ENCODE results near the gene CA6.
"Not testable (repeated sequence)": the region's sequence is repeated elsewhere in the genome, so short reads cannot be mapped to it uniquely, and the experiment has no call there.

Gene CA6

GRCh38 chr1:8926707-8927694, 18.7 kb upstream of the CA6 start:
- no peak for DNase-seq

DNA sequence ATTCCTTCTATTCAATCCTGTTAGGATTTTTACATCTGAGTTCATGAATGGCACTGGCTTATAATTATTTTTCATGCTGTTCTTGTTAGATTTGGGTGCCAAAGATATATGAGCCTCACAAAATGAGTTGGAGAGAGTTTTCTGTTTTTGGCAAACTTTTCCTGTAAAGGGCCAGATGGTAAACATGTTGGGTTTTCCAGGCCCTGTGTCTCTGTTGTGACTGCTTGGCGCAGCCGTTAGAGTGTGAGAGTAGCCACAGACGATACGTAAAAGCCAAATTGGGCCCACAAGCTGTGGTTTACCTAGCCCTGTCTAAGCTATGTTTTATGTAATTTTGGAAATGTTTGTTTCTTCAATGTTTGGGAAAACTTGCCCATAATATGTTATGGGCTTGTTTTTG, 15.6 kb upstream of the CA6 start:
- DNase-seq = no peak

DNA sequence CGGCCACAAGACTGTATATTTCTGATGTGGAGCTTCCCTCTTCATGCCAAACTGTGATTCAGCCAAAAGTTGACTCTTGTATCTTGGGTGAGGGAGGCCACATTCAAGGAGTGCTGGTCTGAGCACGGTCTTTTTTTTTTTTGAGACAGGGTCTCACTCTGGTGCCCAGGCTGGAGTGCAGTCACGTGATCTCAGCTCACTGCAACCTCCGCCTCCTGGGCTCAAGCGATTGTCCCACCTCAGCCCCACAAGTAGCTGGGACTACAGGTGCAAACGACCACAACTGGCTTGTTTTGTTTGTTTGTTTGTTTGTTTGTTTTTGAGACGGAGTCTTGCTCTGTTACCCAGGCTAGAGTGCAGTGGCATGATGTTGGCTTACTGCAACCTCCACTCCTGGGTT, 8.6 kb upstream of the CA6 start:
- not testable (repeated sequence) for DNase-seq

- no peak for DNase-seq
These were observed 8.0 kb upstream of the CA6 start for GRCh38 chr1:8937701-8938100.

DNA sequence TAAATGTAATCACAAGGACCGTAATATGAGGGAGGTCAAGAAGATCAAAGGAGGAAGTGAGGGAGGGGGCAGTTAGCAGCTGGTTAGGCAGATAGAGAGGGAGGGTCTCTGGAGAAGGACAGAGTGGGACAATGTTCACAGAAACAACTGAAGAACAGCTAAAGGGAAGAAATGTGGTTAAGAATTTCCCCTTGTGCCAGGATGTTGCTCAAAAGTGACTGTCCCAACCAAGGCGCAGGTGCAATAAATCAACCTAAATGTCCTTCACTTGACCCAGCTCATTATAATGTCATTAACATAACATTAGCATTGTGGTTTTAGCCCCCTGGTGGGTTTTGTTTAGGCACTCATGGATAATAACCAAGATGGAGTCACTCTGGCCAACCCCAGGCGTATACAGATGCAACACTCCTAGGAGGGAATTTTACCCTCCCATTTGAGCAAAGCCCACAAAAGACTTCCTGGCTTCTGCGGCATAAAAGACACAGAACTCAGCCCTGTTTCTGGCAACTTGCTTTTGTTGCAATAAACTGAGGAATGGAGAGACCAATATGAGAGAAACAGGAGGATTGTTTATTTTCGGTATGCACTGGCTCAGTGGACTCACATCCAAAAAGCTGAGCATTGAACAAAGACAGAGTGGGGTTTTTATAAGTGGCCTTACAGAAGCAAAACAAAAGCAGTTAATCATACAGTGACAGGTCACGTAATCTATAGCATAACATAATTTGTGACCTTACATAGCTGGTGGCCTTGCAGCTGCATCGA, 7.3 kb upstream of the CA6 start:
- no peak for DNase-seq

DNA sequence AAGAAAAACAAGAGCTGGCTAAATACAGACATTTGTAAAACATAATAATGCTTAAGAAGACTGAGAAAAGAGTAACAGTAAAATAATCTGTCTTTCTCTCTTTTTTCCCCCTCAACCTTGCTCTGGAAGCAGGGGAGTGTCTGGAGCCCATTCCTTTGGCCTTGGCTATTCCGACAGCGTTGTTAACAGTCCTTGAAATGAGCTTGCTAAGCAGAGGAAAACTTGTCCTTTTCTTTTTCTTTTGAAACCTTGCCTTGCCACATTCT, 6.7 kb upstream of the CA6 start:
- no peak for DNase-seq

DNA sequence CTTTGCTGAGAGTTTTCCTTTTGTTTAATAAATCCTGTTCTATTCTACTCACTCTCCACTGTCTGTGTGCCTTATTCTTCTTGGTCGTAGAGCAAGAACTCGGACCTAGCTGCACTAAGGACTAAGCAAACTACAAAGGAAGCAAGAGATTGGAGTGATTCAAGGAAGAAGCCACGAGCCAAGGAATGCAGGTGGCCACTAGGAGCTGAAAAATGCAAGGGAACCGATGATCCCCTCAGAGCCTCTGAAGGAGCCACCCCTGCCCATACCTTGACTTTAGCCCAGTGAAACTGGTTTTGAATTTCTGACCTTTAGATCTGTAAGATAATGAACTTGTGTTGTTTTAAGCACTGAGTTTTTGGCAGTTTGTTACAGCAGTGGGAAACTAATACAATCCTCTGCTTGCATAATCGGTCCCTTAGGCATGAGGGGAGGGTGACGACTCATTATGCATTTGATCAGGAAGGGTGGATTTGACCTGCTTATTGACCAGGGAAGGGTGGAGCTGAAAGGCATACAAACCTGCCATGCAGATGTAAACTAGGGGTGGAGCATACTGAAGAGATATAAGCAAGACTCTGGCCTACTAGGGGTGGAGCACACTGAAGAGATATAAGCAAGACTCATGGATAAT, 6.2 kb upstream of the CA6 start:
- no peak for DNase-seq

GRCh38 chr1:8941906-8942305, 3.8 kb upstream of the CA6 start:
- peak; percentile 64 for DNase-seq

DNA sequence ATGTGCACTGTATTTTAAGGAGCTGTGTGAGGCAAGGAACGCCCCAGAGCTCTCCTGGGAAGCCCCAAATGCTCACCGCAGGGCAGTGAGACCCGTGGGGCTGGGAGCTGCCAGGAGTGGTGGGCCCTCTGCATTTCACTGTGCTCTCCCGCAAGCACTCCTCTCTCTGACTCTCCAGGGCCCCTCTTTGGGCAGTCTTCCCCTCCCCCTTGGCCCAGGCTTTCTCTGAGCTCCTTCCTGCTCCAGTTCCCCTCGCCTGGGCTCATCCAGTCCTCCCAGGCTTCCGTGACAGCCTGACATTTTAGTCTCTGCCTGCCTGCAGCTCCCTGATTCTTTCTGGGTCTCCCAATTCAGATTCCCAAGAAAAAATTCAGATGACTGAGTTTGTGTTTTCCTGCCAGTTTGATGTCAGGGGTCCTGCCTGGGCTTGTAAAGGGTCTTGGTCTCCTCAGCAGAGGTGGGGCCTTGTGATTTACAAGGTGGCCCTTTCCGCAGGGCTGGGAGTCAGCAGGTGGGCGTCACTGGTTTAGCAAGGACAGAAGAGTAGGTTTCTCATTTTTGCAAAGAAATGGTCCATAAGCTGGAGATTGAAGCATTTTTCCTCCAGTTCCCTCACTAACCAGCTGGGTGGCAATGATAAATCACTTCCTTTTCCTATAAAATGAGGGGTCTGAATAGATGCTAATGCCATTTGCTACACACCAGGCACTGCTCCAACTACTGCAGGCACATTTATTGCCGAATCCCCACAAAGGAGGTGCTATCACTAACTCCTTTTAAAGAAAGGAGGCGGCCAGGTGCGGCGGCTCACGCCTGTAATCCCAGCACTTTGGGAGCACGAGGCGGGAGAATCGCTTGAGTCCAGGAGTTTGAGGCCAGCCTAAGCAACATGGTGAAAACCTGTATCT, 1.9 kb upstream of the CA6 start:
- DNase-seq = no peak

- DNase-seq = no peak
These were observed 1.5 kb downstream of the CA6 start for GRCh38 chr1:8947127-8947691.

DNA sequence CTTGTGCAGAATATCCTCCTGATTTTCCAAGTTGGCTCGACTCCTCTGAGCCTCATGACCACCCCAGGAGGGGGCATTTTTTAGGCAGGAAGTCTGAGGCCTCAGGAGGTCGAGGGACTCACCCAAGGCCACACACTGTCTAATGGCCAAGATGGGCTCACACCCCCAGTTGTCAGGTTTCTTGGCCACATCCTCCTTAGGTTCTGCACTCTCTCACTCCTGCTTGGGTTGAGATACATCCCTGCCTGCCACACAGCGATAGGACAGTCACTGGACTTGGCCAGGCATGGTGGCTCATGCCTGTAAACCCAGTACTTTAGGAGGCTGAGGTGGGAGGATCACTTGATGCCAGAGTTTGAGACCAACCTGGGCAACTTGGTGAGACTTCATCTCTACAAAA, 4.6 kb downstream of the CA6 start:
- DNase-seq = no peak

DNA sequence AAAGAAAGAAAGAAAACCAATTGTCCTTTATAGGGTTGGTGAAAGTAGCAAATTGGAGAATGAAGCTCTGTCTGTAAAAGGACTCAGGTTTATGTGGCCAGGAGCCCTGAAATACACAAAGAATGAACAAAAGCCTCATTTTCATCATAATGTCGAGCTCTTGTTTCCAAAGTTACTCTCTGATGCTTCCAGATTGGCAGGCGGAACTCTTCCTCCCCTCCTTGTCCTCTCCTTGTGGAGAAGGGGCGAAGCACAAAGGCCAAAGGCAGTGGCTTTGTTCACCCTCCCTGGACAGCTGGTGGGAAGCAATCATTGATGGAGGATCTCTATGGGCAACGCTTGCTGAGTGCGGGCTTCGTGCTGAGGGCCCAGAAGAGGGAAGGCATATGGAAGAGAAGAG, 5.6 kb downstream of the CA6 start:
- DNase-seq = no peak

- DNase-seq = no peak
These were observed 9.7 kb downstream of the CA6 start for GRCh38 chr1:8955406-8955805.

GRCh38 chr1:8956461-8957349, 11.0 kb downstream of the CA6 start:
- DNase-seq = no peak

- peak; percentile 25 for DNase-seq
These were observed 17.3 kb downstream of the CA6 start for GRCh38 chr1:8962812-8963530.

GRCh38 chr1:8963963-8964362, 18.3 kb downstream of the CA6 start:
- DNase-seq = no peak

GRCh38 chr1:8965121-8965820, 19.6 kb downstream of the CA6 start:
- no peak for DNase-seq

DNA sequence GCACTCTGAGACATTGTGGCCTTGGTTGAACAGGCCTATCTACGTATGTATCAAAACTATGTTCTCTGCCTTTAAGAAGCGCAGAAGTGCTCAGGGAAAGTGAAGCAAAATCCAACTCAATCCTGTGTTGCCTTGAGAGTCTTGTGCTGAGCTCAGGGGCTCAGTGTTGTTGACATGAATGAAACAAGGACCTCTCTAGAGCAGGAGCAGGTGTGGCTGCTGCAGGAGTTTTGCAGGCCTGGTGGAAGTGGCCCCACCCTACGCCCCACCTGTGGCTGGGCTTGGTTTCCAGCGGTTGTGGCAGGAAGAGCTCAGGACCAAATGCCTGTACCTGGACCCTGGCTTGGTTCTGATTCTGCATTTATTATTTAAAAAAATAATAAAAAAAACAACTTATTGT, 20.9 kb downstream of the CA6 start:
- DNase-seq = no peak

GRCh38 chr1:8968902-8969301, 23.2 kb downstream of the CA6 start:
- DNase-seq = not testable (repeated sequence)

DNA sequence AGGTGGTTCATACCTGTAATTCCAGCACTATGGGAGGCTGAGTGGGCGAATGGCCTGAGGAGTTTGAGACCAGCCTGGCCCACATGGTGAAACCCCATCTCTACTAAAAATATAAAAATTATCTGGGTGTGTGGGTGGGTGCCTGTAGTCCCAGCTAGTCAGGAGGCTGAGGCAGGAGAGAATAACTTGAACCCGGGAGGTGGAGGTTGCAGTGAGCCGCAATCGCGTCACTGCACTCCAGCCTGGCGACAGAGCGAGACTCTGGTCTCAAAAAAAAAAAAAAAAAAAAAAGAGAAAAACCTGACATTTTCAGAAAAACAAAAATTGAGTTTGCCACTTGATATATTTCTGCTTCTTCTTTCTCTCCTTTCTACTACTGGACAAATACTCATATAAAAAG, 24.3 kb downstream of the CA6 start:
- no peak for DNase-seq

All from fibroblast of upper back skin (primary cell).